Gastrocnemius medialis (tissue), 4 donors: ENCODE results near the gene LAMA2.

ENCODE experiments used
- CTCF ChIP-seq, 5 experiments: fragments of 450-650 bp in 3 of 5; fragments of 200-600 bp in 2 of 5; sonication (generic) in 2 of 5; IDR thresholded peaks in 4 of 5; conservative IDR thresholded peaks in 1 of 5; 1 replicate in 4 of 5; 2 replicates in 1 of 5; pipeline ENCODE4 v1.5.1; 2016 to 2019; ENCODE audit warnings: antibody characterized with exemption in 5 of 5, mild to moderate bottlenecking in 3 of 5, moderate library complexity in 3 of 5
- POLR2A ChIP-seq, 2 donors: fragments of 450-650 bp; IDR thresholded peaks; one replicate each; pipeline ENCODE4 v1.6.1; 2017; ENCODE audit warnings: antibody characterized with exemption in 2 of 2, mild to moderate bottlenecking in 2 of 2, moderate library complexity in 2 of 2

- TF ChIP-seq CTCF (IDR thresholded peaks at IDR 0.05 in 4 of 5, conservative IDR thresholded peaks at IDR 0.05 in 1 of 5) = no peak
- TF ChIP-seq POLR2A (IDR thresholded peaks at IDR 0.05) = no peak
These were observed 298.1 kb downstream of the LAMA2 start for GRCh38 chr6:129181001-129181400.
